Activated T-helper 2 cell treated with anti-CD3 and anti-CD28 coated beads, Interferon-gamma antibody, Interleukin-2, Interleukin-4, amounts not matched to agents 10 μg/mL and 5 μg/mL and 100 μg/mL, durations not matched to agents 14 hours and 24 hours and 36 hours (primary cell): Measurements from ENCODE around the gene MARCHF6. TPM values are rescaled to one million over a fixed set of nuclear protein-coding genes. Genes with fewer than 3 reads are reported as not detected.
"Not testable (repeated sequence)": the region's sequence is repeated elsewhere in the genome, so short reads cannot be mapped to it uniquely, and the experiment has no call there.

Experiments used
- DNase-seq: peaks from one replicate; pipeline ENCODE4 v3.0.0; 2021; ENCODE audit warnings: low spot score
- H3K27ac Mint-ChIP-seq: one replicate; pipeline ENCODE4 v1.8.0; 2021; ENCODE audit warnings: mixed read lengths
- H3K27me3 Mint-ChIP-seq: one replicate; pipeline ENCODE4 v1.8.0; 2021; ENCODE audit warnings: low read depth, mixed read lengths
- H3K36me3 Mint-ChIP-seq: one replicate; pipeline ENCODE4 v1.8.0; 2021; ENCODE audit warnings: low read depth, mixed read lengths
- H3K4me1 Mint-ChIP-seq: one replicate; pipeline ENCODE4 v1.8.0; 2021; ENCODE audit warnings: low read depth, mixed read lengths
- H3K4me3 Mint-ChIP-seq: one replicate; pipeline ENCODE4 v1.8.0; 2021; ENCODE audit warnings: low read depth, mild to moderate bottlenecking, moderate library complexity, mixed read lengths
- H3K9me3 Mint-ChIP-seq: one replicate; pipeline ENCODE4 v1.8.0; 2021; ENCODE audit warnings: mixed read lengths
- intact Hi-C: fragments of 100-400 bp; cut with micrococcal nuclease; formaldehyde crosslinking; loops from one replicate; pipeline ENCODE4 v1.15.1; 2023
- total RNA-seq: library from RNA; stranded (reverse); gene quantifications from 2 replicates; pipeline ENCODE4 v1.2.3, GENCODE V29; 2022

The MARCHF6 gene
- total RNA-seq, 1 donor from 2014 or later, result 116 TPM

DNA sequence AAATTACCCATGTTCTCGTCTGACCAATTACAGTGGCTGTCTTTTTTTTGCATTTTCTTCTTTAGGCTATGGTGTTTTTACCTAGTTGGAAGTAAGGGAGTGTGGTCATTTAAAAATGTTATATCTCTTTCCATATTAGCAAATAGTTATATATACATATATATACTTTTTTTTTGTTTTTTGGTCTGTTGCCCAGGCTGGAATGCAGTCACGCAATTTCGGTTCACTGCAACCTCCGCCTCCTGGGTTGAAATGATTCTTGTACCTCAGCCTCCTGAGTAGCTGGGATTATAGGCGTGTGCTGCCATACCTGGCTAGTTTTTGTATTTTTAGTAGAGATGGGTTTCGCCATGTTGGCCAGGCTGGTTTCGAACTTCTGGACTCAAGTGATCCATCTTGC, 12.3 kb downstream of the MARCHF6 start:
- H3K27ac Mint-ChIP-seq, result no peak overlapping the region
- peaks cover 14% of the 10 kb centered on the region for H3K36me3 Mint-ChIP-seq
- no peaks in the 10 kb centered on the region for H3K27me3 Mint-ChIP-seq
- no peak for DNase-seq
- no peak overlapping the region for H3K4me3 Mint-ChIP-seq
- no peaks in the 10 kb centered on the region for H3K9me3 Mint-ChIP-seq
- intact Hi-C loops, result no loop called here
- H3K4me1 Mint-ChIP-seq, result peaks cover 31% of the 10 kb centered on the region

GRCh38 chr5:10366310-10367272, 13.1 kb downstream of the MARCHF6 start:
- Mint-ChIP-seq H3K9me3 (no peaks in the 10 kb centered on the region), H3K4me1 (peaks cover 33% of the 10 kb centered on the region), H3K27me3 (no peaks in the 10 kb centered on the region), H3K27ac (no peak overlapping the region), H3K36me3 (peaks cover 14% of the 10 kb centered on the region), H3K4me3 (no peak overlapping the region)
- DNase-seq, result no peak
- intact Hi-C loops, result no loop called here

DNA sequence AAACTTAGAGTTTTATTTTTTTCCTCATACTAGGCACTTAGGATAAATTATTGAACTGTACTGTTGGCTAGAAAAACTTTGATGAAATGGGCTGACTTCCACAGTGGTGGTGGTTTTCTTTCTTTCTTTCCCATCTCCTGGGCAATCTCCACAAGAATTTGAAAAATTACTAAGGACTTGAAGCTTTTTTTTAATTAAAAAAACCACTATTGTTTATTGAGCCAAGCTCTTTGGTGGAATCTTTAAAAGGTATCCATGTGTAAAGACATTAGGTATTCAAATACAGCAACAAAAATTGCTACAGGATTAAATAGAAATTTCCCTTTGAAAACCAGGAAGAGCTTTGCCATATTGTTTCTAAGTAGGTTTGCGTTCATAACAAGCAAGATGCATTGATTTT, 14.1 kb downstream of the MARCHF6 start:
- DNase-seq, result no peak
- H3K4me3 Mint-ChIP-seq, result no peak overlapping the region
- intact Hi-C loops, result no loop called here
- no peak overlapping the region for H3K27ac Mint-ChIP-seq
- no peaks in the 10 kb centered on the region for H3K9me3 Mint-ChIP-seq
- H3K27me3 Mint-ChIP-seq, result no peaks in the 10 kb centered on the region
- peaks cover 14% of the 10 kb centered on the region for H3K36me3 Mint-ChIP-seq
- peaks cover 33% of the 10 kb centered on the region for H3K4me1 Mint-ChIP-seq

DNA sequence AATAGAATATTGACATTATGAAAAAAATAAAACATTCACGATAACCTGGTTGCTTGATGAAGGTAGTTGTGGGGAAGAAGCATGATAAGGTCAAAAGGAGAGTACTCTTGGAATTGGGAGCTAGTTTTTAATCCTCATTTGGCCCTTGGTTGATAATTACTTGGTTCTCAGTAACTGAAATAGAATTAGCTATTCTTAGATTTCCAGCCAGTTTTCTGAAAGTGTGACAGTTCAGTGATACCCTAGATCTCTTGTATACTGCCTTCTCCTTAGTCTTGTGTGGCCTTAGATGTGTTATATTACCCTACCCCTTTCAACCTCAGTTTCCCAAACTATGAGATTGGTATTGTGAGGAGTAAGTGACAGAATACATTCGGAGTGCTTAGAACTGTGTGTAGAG, 17.4 kb downstream of the MARCHF6 start:
- intact Hi-C loops, result no loop called here
- H3K4me3 Mint-ChIP-seq, result no peak overlapping the region
- H3K36me3 Mint-ChIP-seq, result peaks cover 23% of the 10 kb centered on the region
- H3K27ac Mint-ChIP-seq, result no peak overlapping the region
- no peaks in the 10 kb centered on the region for H3K27me3 Mint-ChIP-seq
- peaks cover 37% of the 10 kb centered on the region for H3K4me1 Mint-ChIP-seq
- H3K9me3 Mint-ChIP-seq, result no peaks in the 10 kb centered on the region
- DNase-seq, result no peak

DNA sequence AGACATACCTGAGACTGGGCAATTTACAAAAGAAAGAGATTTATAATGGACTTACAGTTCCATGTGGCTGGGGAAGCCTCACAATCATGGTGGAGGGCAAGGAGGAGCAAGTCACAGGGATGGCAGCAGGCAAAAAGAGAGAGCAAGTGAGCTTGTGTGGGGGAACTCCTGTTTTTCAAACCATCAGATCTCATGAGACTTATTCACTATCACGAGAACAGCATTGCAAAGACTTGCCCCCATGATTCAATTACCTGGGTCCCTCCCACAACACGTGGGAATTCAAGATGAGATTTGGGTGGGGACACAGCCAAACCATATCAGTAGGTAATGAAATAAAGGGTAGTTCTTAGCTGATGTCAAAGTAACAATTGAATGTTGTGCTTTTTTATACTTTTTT, 17.9 kb downstream of the MARCHF6 start:
- Mint-ChIP-seq H3K4me1 (peaks cover 40% of the 10 kb centered on the region), H3K36me3 (peaks cover 27% of the 10 kb centered on the region)
- DNase-seq, H3K27me3 Mint-ChIP-seq, H3K9me3 Mint-ChIP-seq, intact Hi-C loops, H3K27ac Mint-ChIP-seq, H3K4me3 Mint-ChIP-seq: not testable (repeated sequence)

- H3K27ac Mint-ChIP-seq, result no peak overlapping the region
- no peak for DNase-seq
- H3K36me3 Mint-ChIP-seq, result peaks cover 32% of the 10 kb centered on the region
- no peaks in the 10 kb centered on the region for H3K27me3 Mint-ChIP-seq
- H3K4me3 Mint-ChIP-seq, result no peak overlapping the region
- peaks cover 46% of the 10 kb centered on the region for H3K4me1 Mint-ChIP-seq
- intact Hi-C loops, result no loop called here
- no peaks in the 10 kb centered on the region for H3K9me3 Mint-ChIP-seq
These were observed 19.5 kb downstream of the MARCHF6 start for GRCh38 chr5:10372726-10373709.

GRCh38 chr5:10374046-10375022, 20.8 kb downstream of the MARCHF6 start:
- Mint-ChIP-seq H3K36me3 (peaks cover 26% of the 10 kb centered on the region), H3K27ac (peak overlapping the region; percentile 47), H3K9me3 (no peaks in the 10 kb centered on the region), H3K4me1 (peaks cover 43% of the 10 kb centered on the region), H3K4me3 (no peak overlapping the region), H3K27me3 (no peaks in the 10 kb centered on the region)
- no peak for DNase-seq
- intact Hi-C loops, result no loop called here

DNA sequence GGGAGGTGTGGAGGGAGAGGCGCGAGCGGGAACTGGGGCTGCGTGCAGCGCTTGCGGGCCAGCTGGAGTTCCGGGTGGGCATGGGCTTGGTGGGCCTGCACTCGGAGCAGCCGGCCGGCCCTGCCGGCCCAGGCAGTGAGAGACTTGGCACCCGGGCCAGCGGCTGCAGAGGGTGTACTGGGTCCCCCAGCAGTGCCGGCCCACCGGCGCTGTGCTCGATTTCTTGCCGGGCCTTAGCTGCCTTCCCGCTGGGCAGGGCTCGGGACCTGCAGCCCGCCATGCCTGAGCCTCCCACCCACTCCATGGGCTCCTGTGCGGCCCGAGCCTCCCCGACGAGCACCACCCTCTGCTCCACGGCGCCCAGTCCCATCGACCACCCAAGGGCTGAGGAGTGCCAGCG, 21.7 kb downstream of the MARCHF6 start:
- H3K4me1 Mint-ChIP-seq, result peaks cover 43% of the 10 kb centered on the region
- H3K4me3 Mint-ChIP-seq, H3K9me3 Mint-ChIP-seq, intact Hi-C loops, DNase-seq, H3K27ac Mint-ChIP-seq, H3K27me3 Mint-ChIP-seq: not testable (repeated sequence)
- peaks cover 30% of the 10 kb centered on the region for H3K36me3 Mint-ChIP-seq

DNA sequence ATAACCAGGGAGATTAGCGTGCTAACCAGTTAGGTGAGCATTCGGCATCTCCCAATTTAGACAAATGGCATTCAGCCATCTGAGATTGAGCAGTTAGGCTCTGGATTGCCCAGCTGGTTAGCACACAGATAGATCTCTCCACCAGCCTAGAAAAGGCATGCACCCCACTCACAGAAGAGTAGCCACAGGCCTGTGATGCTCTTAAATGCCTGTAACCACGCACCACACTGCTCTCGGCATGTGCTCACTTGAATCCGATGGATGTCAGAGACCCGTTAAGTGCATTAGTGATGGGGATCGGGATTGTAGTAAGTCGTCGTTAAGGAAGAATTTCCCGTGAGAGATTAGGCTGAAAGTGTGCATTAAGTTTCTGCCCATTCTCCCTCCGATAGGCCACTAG, 23.0 kb downstream of the MARCHF6 start:
- Mint-ChIP-seq H3K27ac (no peak overlapping the region), H3K36me3 (peaks cover 40% of the 10 kb centered on the region), H3K27me3 (no peaks in the 10 kb centered on the region), H3K9me3 (no peaks in the 10 kb centered on the region), H3K4me1 (peaks cover 36% of the 10 kb centered on the region), H3K4me3 (no peak overlapping the region)
- no peak for DNase-seq
- intact Hi-C loops, result no loop called here

- Mint-ChIP-seq H3K4me3 (no peak overlapping the region), H3K9me3 (no peaks in the 10 kb centered on the region), H3K27me3 (no peaks in the 10 kb centered on the region), H3K36me3 (peaks cover 44% of the 10 kb centered on the region), H3K27ac (no peak overlapping the region), H3K4me1 (peaks cover 35% of the 10 kb centered on the region)
- intact Hi-C loops, result no loop called here
- DNase-seq, result no peak
These were observed 23.6 kb downstream of the MARCHF6 start for GRCh38 chr5:10377081-10377480.

DNA sequence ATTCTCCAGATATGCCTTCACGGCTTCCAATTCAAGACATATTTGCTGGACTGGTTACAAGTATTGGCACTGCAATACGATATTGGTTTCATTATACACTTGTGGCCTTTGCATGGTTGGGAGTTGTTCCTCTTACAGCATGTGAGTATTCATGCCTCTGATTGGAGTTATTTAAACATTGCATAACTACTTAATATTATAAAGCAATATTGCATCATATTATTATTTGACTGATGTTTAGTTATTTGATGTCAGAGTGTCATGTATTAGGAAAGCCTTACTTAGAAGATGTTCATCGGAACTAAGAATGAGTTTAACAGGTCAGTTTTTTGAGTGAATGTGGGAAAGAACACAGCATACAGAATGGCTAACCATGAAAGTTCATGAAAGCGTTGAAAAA, 28.3 kb downstream of the MARCHF6 start:
- peaks cover 53% of the 10 kb centered on the region for H3K36me3 Mint-ChIP-seq
- H3K4me1 Mint-ChIP-seq, result peaks cover 11% of the 10 kb centered on the region
- no peaks in the 10 kb centered on the region for H3K9me3 Mint-ChIP-seq

GRCh38 chr5:10384483-10384882, 31.0 kb downstream of the MARCHF6 start:
- H3K27me3 Mint-ChIP-seq, result no peaks in the 10 kb centered on the region
- no peak for DNase-seq
- H3K4me3 Mint-ChIP-seq, result no peak overlapping the region
- intact Hi-C loops, result no loop called here
- H3K9me3 Mint-ChIP-seq, result no peaks in the 10 kb centered on the region
- peaks cover 51% of the 10 kb centered on the region for H3K36me3 Mint-ChIP-seq
- no peak overlapping the region for H3K27ac Mint-ChIP-seq
- H3K4me1 Mint-ChIP-seq, result peaks cover 1% of the 10 kb centered on the region

More for the DNA sequence above, 28.3 kb downstream of the MARCHF6 start:
- intact Hi-C loops, result no loop called here
- H3K4me3 Mint-ChIP-seq, result no peak overlapping the region
- no peak for DNase-seq
- H3K27ac Mint-ChIP-seq, result no peak overlapping the region
- no peaks in the 10 kb centered on the region for H3K27me3 Mint-ChIP-seq
